ENCODE measurements around the gene C2CD2.

DNA sequence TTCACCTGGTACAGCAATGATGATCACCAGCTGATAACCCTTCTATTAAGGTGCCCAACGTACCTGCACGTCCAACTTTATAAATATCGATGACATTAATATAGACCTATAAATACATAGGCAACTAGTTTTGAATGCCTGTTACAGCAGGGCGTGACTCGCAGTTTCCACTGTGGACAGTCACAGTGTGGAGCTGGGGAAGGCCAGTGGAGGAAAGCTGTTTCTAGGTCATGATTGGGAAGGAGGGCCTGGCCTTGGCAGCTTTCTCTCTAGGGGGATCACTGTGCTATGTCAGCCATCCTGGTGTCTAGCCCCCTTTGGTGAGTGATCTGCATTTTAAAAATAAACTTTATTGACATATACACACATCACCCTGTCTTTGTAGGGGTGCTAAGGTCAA lies 70.2 kb downstream of the C2CD2 start:
- TF ChIP-seq ATF3 (IDR thresholded peaks at IDR 0.05; ENCODE audit: insufficient read depth, low read depth, low read length) (no peak), POLR2AphosphoS5 (IDR thresholded peaks at IDR 0.05; ENCODE audit: low read depth, low read length) (no peak), PHF8 (conservative IDR thresholded peaks at IDR 0.05; ENCODE audit: low read depth, low read length) (no peak), CTCF (IDR thresholded peaks at IDR 0.05; ENCODE audit: control extremely low read depth in 1 of 3, insufficient read depth in 1 of 3, low read depth in 1 of 3, low read length in 3 of 3) (no peak), POLR2A (IDR thresholded peaks at IDR 0.05; ENCODE audit: control extremely low read depth in 1 of 2, low read depth in 2 of 2, low read length in 2 of 2) (no peak), CBX8 (IDR thresholded peaks at IDR 0.05; ENCODE audit: borderline replicate concordance, low read depth, low read length) (no peak), SIX5 (IDR thresholded peaks at IDR 0.05; ENCODE audit: low read depth, low read length) (no peak), BCL11A (IDR thresholded peaks at IDR 0.05; ENCODE audit: low read depth in 2 of 2, low read length in 2 of 2) (no peak), GTF2F1 (IDR thresholded peaks at IDR 0.05; ENCODE audit: borderline replicate concordance, low read depth, low read length) (no peak)
